H1 (cell line): Measurements from ENCODE around the gene ZBTB48. TPM values are rescaled to one million over a fixed set of nuclear protein-coding genes. Genes with fewer than 3 reads are reported as not detected.

Experiments
- BACH1 ChIP-seq: IDR thresholded peaks from 2 replicates; pipeline ENCODE4 v1.6.1; 2012; ENCODE audit warnings: low read length, improper control_type of control experiment
- CHD1 ChIP-seq: IDR thresholded peaks from 2 replicates; pipeline ENCODE4 v1.6.1; 2012; ENCODE audit warnings: low read depth, low read length, improper control_type of control experiment
- FOSL1 ChIP-seq: IDR thresholded peaks from 2 replicates; pipeline ENCODE4 v1.6.1; 2011; ENCODE audit warnings: mild to moderate bottlenecking, low read depth, low read length, moderate library complexity; ENCODE audit not compliant: insufficient read depth
- HDAC2 ChIP-seq, 2 experiments: fragments of 300-600 bp in 1 of 2; sonication (generic) in 1 of 2; IDR thresholded peaks; 2 replicates each; pipeline ENCODE4 v1.6.1; 2011 to 2012; ENCODE audit warnings: low read depth in 2 of 2, low read length in 2 of 2, mild to moderate bottlenecking in 2 of 2, moderate library complexity in 2 of 2, borderline replicate concordance in 1 of 2, inconsistent platforms in 1 of 2
- HDAC6 ChIP-seq: IDR thresholded peaks from one replicate; pipeline ENCODE4 v1.7.1; 2012; ENCODE audit warnings: low read depth, mild to moderate bottlenecking, inconsistent platforms, low read length, moderate library complexity
- polyA plus RNA-seq, 7 experiments: library from polyadenylated mRNA; depleted of rRNA in 3 of 7; stranded (reverse) in 5 of 7; unstranded in 2 of 7; fragments of >200 nt in 5 of 7; fragments of 200-250 nt in 2 of 7; gene quantifications; 1 replicate in 5 of 7; 2 replicates in 1 of 7; 4 replicates in 1 of 7; pipeline versions ENCODE4 v1.2.1 to v1.2.3, GENCODE V29; 2011 to 2013; ENCODE audit warnings: missing spikeins in 2 of 7, mixed read lengths in 2 of 7
- total RNA-seq: library from RNA; stranded (reverse); fragmentation: NEBNext Ultra II Directional; extraction: Animal tissue kit (Norgen Biotek cat#: 25700); gene quantifications from 2 replicates; pipeline ENCODE4 v1.2.1, GENCODE V29; 2021
- TF ChIP-seq, protein P1 (sequence below): fragments of 300-600 bp; sonication (generic); IDR thresholded peaks from 2 replicates; pipeline ENCODE4 v1.7.1; 2012; ENCODE audit warnings: low read length, moderate library complexity, mild to moderate bottlenecking, inconsistent platforms; ENCODE audit not compliant: insufficient replicate concordance
- TF ChIP-seq, protein P2 (sequence below): IDR thresholded peaks from 2 replicates; pipeline ENCODE4 v1.6.1; 2011; ENCODE audit warnings: low read length, improper control_type of control experiment
- TF ChIP-seq, protein P3 (sequence below), 3 experiments: IDR thresholded peaks; 1 replicate in 2 of 3; 2 replicates in 1 of 3; pipeline versions ENCODE4 v1.5.1 to v1.6.1; 2011; ENCODE audit warnings: low read length in 3 of 3, mild to moderate bottlenecking in 3 of 3, inconsistent platforms in 2 of 3, low read depth in 1 of 3, moderate library complexity in 1 of 3; ENCODE audit not compliant: insufficient read depth in 1 of 3; ENCODE audit errors: control extremely low read depth in 1 of 3

Gene ZBTB48
- total and polyA plus RNA-seq, 2 of the 8 experiments (the other 6 are each of a cell fraction or from before 2014, with no cell fraction given) = 28.2 to 28.8 TPM

DNA sequence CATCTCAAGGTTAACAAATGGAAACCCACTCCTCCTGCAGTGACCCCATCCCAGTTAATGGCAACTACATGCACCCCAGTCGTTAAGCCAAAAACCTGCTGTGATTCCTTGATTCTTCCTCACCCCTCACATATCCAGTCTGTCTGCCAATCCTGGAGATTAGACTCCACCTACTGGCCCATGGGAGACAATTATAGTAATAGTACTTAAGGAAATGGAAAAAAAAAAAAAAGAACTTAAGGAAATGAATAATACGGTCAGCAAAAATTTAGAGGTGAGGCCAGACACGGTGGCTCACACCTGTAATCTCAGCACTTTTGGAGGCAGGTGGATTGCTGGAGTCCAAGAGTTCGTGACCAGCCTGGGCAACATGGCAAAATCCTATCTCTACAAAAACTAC is 32.5 kb upstream of the ZBTB48 start (continued):
- TF ChIP-seq, protein P1, sequence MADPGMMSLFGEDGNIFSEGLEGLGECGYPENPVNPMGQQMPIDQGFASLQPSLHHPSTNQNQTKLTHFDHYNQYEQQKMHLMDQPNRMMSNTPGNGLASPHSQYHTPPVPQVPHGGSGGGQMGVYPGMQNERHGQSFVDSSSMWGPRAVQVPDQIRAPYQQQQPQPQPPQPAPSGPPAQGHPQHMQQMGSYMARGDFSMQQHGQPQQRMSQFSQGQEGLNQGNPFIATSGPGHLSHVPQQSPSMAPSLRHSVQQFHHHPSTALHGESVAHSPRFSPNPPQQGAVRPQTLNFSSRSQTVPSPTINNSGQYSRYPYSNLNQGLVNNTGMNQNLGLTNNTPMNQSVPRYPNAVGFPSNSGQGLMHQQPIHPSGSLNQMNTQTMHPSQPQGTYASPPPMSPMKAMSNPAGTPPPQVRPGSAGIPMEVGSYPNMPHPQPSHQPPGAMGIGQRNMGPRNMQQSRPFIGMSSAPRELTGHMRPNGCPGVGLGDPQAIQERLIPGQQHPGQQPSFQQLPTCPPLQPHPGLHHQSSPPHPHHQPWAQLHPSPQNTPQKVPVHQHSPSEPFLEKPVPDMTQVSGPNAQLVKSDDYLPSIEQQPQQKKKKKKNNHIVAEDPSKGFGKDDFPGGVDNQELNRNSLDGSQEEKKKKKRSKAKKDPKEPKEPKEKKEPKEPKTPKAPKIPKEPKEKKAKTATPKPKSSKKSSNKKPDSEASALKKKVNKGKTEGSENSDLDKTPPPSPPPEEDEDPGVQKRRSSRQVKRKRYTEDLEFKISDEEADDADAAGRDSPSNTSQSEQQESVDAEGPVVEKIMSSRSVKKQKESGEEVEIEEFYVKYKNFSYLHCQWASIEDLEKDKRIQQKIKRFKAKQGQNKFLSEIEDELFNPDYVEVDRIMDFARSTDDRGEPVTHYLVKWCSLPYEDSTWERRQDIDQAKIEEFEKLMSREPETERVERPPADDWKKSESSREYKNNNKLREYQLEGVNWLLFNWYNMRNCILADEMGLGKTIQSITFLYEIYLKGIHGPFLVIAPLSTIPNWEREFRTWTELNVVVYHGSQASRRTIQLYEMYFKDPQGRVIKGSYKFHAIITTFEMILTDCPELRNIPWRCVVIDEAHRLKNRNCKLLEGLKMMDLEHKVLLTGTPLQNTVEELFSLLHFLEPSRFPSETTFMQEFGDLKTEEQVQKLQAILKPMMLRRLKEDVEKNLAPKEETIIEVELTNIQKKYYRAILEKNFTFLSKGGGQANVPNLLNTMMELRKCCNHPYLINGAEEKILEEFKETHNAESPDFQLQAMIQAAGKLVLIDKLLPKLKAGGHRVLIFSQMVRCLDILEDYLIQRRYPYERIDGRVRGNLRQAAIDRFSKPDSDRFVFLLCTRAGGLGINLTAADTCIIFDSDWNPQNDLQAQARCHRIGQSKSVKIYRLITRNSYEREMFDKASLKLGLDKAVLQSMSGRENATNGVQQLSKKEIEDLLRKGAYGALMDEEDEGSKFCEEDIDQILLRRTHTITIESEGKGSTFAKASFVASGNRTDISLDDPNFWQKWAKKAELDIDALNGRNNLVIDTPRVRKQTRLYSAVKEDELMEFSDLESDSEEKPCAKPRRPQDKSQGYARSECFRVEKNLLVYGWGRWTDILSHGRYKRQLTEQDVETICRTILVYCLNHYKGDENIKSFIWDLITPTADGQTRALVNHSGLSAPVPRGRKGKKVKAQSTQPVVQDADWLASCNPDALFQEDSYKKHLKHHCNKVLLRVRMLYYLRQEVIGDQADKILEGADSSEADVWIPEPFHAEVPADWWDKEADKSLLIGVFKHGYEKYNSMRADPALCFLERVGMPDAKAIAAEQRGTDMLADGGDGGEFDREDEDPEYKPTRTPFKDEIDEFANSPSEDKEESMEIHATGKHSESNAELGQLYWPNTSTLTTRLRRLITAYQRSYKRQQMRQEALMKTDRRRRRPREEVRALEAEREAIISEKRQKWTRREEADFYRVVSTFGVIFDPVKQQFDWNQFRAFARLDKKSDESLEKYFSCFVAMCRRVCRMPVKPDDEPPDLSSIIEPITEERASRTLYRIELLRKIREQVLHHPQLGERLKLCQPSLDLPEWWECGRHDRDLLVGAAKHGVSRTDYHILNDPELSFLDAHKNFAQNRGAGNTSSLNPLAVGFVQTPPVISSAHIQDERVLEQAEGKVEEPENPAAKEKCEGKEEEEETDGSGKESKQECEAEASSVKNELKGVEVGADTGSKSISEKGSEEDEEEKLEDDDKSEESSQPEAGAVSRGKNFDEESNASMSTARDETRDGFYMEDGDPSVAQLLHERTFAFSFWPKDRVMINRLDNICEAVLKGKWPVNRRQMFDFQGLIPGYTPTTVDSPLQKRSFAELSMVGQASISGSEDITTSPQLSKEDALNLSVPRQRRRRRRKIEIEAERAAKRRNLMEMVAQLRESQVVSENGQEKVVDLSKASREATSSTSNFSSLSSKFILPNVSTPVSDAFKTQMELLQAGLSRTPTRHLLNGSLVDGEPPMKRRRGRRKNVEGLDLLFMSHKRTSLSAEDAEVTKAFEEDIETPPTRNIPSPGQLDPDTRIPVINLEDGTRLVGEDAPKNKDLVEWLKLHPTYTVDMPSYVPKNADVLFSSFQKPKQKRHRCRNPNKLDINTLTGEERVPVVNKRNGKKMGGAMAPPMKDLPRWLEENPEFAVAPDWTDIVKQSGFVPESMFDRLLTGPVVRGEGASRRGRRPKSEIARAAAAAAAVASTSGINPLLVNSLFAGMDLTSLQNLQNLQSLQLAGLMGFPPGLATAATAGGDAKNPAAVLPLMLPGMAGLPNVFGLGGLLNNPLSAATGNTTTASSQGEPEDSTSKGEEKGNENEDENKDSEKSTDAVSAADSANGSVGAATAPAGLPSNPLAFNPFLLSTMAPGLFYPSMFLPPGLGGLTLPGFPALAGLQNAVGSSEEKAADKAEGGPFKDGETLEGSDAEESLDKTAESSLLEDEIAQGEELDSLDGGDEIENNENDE = no peak
- TF ChIP-seq CHD1 = no peak
- TF ChIP-seq FOSL1 = no peak
- TF ChIP-seq, protein P2, sequence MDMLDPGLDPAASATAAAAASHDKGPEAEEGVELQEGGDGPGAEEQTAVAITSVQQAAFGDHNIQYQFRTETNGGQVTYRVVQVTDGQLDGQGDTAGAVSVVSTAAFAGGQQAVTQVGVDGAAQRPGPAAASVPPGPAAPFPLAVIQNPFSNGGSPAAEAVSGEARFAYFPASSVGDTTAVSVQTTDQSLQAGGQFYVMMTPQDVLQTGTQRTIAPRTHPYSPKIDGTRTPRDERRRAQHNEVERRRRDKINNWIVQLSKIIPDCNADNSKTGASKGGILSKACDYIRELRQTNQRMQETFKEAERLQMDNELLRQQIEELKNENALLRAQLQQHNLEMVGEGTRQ = no peak
- no peak for TF ChIP-seq BACH1
- no peak for TF ChIP-seq HDAC6
- TF ChIP-seq HDAC2 (IDR thresholded peaks at IDR 0.05; ENCODE audit: borderline replicate concordance in 1 of 2, low read depth in 2 of 2, low read length in 2 of 2) = no peak
- TF ChIP-seq, protein P3, sequence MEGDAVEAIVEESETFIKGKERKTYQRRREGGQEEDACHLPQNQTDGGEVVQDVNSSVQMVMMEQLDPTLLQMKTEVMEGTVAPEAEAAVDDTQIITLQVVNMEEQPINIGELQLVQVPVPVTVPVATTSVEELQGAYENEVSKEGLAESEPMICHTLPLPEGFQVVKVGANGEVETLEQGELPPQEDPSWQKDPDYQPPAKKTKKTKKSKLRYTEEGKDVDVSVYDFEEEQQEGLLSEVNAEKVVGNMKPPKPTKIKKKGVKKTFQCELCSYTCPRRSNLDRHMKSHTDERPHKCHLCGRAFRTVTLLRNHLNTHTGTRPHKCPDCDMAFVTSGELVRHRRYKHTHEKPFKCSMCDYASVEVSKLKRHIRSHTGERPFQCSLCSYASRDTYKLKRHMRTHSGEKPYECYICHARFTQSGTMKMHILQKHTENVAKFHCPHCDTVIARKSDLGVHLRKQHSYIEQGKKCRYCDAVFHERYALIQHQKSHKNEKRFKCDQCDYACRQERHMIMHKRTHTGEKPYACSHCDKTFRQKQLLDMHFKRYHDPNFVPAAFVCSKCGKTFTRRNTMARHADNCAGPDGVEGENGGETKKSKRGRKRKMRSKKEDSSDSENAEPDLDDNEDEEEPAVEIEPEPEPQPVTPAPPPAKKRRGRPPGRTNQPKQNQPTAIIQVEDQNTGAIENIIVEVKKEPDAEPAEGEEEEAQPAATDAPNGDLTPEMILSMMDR (IDR thresholded peaks at IDR 0.05; ENCODE audit: control extremely low read depth in 1 of 3, insufficient read depth in 1 of 3, low read depth in 1 of 3, low read length in 3 of 3) = no peak
